GM12873 (cell line): Measurements from ENCODE around the gene SNAPC2.

Experiments used
- TF ChIP-seq, protein P1 (sequence below): IDR thresholded peaks from 2 replicates; pipeline ENCODE4 v1.5.1; 2012; ENCODE audit warnings: low read depth, mild to moderate bottlenecking, moderate library complexity, low read length, control low read depth; ENCODE audit not compliant: insufficient read depth; ENCODE audit errors: missing control alignments

The SNAPC2 gene, protein sequence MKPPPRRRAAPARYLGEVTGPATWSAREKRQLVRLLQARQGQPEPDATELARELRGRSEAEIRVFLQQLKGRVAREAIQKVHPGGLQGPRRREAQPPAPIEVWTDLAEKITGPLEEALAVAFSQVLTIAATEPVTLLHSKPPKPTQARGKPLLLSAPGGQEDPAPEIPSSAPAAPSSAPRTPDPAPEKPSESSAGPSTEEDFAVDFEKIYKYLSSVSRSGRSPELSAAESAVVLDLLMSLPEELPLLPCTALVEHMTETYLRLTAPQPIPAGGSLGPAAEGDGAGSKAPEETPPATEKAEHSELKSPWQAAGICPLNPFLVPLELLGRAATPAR

DNA sequence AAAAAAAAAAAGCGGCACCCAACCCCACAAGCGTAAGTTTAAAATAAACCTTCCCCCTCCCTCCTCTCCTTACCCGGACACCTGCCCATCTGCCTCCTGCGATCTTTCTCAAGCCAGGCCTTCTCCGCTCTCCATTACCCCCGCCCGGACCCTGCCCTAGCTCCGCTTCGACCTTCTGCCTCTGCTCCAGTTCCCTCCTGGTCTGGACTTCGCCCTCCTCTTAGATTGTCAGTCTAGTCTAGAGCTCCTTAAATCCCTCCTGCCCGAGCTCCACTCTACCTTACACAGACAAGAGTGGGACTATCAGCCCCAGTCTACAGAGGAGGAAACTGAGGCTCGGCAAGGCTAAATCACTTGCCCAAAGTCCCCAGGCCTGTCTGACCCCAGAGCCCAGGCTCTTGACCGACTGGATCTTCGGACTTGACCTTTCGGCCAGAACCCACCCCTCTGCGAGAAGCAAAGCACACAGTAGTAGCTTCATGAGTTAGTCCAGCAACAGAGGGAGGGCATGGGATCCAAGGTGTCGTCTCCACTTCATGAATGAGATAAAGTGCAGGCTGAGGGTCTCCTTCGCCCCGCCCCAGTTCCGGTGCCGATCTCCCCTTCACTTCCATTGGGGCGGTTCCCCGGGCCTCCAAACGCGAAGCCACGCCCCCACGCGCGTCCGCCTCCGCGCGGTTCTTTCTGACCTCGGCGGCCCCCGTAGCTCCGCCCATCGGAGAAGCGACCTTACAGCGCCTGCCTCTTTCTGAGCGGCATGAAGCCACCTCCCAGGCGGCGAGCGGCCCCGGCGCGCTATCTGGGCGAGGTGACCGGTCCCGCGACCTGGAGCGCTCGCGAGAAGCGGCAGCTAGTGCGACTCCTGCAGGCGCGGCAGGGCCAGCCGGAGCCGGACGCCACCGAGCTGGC is at the start of gene SNAPC2:
SNAPC2 (plus strand) TSS at position 729 of the 909 bp plus-strand sequence; CDS start at position 758, 29 bp downstream.
- TF ChIP-seq, protein P1, sequence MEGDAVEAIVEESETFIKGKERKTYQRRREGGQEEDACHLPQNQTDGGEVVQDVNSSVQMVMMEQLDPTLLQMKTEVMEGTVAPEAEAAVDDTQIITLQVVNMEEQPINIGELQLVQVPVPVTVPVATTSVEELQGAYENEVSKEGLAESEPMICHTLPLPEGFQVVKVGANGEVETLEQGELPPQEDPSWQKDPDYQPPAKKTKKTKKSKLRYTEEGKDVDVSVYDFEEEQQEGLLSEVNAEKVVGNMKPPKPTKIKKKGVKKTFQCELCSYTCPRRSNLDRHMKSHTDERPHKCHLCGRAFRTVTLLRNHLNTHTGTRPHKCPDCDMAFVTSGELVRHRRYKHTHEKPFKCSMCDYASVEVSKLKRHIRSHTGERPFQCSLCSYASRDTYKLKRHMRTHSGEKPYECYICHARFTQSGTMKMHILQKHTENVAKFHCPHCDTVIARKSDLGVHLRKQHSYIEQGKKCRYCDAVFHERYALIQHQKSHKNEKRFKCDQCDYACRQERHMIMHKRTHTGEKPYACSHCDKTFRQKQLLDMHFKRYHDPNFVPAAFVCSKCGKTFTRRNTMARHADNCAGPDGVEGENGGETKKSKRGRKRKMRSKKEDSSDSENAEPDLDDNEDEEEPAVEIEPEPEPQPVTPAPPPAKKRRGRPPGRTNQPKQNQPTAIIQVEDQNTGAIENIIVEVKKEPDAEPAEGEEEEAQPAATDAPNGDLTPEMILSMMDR = no peak

DNA sequence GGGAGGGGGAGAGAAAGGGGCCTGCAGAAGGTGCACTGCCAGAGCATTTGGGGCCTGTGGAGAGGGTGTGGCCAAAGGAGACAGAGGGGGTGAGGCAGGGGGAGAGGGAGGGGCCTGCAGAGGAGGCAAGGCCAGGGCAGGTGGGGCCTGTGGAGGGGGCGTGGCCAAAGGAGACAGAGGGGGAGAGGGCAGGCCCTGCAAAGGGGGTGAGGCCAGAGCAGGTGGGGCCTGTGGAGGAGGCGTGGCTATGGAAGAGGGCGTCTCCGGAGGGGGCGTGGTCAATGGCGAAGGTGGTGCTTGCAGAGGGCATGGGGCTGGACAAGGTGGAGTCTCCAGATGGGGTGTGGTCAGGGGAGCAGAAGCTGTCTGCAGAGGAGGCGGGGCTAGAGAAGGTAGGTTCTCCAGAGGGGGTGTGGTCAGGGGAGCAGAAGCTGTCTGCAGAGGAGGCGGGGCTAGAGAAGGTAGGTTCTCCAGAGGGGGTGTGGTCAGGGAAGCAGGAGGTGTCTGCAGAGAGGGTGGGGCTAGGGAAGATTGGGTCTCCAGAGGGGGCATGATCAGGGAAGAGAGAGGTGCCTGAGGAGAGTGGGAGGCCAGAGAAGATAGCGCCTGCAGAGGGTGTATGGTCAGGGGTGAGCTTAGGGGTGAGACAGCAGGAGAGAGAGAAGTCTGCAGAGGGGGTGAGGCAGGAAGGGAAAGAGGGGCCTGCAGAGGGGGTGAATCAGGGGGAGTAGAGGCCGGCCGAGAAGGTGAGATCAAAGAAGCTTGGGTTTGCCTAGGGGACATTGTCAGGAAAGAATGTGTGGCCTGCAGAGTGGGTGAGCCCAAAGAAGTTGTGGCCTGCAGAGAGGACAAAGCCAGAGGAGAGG is 49.3 kb upstream of the SNAPC2 start:
- TF ChIP-seq, protein P1 = no peak

DNA sequence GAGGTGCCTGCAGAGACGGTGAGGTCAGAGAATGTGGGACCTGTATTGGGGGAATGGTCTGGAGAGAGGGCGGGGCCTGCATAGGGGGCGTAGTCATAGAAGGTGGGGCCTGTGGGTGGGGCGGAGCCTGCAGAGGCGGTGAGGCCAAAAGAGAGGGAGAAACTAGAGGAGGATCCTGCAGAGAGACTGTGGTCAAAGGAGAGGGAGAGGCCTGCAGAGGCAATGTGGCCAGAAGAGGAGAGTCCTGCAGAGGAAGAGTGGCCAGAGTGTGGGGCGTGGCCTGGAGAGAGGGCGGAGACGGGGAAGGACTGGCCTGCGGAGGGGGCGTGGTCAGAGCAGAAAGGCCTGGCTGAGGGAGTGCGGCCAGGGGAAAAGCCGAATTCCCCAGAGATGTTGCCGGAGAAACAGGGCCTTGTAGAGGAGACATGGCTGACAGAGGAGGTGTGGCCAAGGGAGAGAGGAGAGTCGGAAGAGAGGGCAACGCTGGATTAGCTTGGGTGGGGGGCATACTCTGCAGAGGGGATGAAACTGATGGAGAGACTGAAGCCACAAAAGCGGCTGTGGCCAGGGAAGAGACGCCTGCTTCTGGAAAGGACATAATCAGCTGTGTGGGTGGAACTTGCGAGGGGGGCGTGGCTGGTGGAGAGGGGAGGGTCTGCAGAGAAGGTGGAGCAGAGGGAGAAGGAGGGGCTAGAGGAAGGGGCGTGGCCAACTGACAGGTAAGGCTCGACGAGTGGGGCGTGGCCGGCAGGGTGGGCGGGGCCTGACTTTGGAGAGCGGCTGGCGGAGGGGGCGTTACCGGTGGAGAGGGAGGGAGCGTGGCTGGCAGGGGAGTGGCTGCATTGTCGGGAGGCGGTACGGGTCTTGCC is 48.5 kb upstream of the SNAPC2 start:
- TF ChIP-seq, protein P1 = no peak

DNA sequence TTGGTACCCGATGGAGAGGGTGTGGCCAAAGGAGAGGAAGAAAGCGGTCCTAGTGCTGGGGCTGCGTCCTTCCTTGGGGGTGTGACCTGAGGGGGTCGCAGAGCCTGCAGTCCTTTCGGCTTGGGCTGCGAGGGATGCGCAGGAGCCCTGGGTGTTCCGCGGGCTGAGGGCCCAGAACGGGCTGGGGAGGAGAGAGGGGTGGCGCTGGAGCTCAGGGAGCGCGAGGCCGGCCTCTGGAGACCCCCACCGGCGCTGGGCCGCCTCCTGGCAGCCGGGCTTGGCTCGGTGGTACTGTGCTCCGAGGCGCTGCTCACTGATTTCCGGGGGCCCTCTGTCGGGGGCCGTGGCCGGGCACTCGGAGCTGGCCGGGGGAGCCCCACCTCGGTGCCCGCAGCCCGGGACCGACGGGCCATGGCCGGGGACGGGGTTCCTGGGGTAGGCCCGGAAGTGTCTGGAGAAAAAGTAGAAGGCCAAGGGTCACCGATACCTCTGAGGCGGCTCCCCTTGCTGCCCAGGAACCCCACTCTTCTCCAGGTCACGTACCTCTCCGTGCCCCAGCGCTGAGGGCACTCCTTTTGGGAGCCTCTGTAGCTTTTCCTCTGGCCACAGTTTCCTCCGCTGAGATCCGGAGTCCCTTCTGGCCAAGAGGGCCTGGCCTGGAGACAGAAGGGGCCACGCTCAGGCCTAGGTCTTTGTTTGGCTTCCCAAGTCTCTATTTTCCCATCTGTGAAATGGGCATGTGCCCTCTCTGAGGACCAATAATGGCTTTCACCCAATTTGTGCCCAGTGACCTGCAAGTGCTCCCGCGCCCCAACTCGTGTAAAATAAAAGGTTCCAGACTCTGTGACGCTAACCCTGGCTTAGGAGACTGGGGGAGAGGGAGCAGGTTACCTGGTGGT is 47.6 kb upstream of the SNAPC2 start:
- TF ChIP-seq, protein P1 = no peak

DNA sequence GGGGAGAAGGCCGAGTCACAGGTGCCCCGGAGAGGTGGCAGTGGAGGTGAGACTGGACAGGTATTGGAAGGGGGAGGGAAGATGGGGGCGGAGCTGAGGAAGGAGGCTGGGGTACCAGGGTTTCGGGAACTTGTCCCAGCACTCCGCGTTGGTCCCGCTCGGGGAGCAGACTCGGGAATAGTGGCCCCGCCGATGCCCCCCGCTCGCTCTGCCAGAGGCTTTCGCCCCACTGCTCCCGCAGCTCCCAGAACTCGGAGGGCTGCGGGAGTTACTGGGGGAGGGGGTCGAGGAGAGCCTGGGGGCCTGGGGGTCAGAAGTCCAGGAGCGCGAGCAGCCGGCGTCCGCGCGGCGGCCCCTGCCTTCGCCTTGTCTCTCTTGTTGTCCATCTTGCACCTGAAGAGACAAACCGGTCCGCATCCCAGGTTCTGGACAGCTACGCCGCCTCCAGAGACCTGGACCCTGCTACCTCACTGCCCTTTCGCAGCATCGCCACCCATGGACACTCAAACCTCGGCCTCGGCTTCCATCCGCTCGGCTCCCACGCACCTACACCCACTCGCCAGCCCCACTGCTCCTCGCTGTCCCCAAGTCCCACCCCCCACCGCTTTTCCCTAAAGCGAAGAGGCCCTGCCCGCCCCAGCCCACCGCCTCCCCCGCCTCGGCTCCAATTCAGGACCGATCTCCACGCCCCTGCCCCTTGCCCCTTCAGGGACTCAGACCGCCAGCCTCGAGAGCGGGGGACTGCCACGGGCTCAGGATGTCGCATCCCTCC is 46.6 kb upstream of the SNAPC2 start:
- TF ChIP-seq, protein P1 = no peak
